ENCODE measurements around the gene LINC00305.

GRCh38 chr18:64100116-64100922 lies 48.6 kb downstream of the LINC00305 start:
- TF ChIP-seq CTCF (IDR thresholded peaks at IDR 0.05) (no peak), EZH2phosphoT487 (IDR thresholded peaks at IDR 0.05) (no peak), EZH2 (IDR thresholded peaks at IDR 0.05) (no peak)
